ENCODE results near the gene PUM1.

DNA sequence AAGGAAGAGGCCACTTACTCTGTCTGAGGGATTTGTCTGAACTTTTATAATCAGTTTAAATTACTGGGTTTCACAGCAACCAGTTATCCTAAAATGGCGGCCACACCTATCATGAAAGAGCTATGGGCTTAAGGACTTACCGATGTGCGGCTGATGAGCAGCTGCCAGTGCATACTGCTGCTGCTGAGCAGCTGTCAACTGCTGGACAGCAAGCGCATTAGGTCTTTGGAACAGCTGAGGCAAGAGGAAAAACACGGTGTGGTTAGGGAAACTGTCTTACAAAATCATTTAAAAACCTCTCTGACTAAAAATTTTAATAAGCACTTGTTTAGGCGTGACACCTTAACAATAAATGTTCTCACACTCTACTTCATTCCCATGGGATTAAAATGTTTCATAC, 84.3 kb downstream of the PUM1 start:
- TF ChIP-seq RNF2 (IDR thresholded peaks at IDR 0.05; ENCODE audit: borderline replicate concordance, low read depth, low read length, missing control alignments, poor library complexity, severe bottlenecking) (no peak), RAD21 (IDR thresholded peaks at IDR 0.05 in 1 of 2, conservative IDR thresholded peaks at IDR 0.05 in 1 of 2; ENCODE audit: low read depth in 2 of 2, low read length in 2 of 2) (no peak), POLR2AphosphoS5 (IDR thresholded peaks at IDR 0.05; ENCODE audit: low read depth, low read length) (0 out of 2 replicates have a peak, but pooled peaks have one; percentile 9), TBP (IDR thresholded peaks at IDR 0.05; ENCODE audit: low read depth, low read length) (no peak), CEBPB (IDR thresholded peaks at IDR 0.05; ENCODE audit: low read depth, low read length) (no peak), CHD1 (IDR thresholded peaks at IDR 0.05; ENCODE audit: low read depth, low read length) (no peak)
- TF ChIP-seq, protein P1, sequence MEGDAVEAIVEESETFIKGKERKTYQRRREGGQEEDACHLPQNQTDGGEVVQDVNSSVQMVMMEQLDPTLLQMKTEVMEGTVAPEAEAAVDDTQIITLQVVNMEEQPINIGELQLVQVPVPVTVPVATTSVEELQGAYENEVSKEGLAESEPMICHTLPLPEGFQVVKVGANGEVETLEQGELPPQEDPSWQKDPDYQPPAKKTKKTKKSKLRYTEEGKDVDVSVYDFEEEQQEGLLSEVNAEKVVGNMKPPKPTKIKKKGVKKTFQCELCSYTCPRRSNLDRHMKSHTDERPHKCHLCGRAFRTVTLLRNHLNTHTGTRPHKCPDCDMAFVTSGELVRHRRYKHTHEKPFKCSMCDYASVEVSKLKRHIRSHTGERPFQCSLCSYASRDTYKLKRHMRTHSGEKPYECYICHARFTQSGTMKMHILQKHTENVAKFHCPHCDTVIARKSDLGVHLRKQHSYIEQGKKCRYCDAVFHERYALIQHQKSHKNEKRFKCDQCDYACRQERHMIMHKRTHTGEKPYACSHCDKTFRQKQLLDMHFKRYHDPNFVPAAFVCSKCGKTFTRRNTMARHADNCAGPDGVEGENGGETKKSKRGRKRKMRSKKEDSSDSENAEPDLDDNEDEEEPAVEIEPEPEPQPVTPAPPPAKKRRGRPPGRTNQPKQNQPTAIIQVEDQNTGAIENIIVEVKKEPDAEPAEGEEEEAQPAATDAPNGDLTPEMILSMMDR (IDR thresholded peaks at IDR 0.05; ENCODE audit: control extremely low read depth in 1 of 3, insufficient read depth in 1 of 3, low read depth in 1 of 3, low read length in 3 of 3) = no peak
- TF ChIP-seq, protein P2, sequence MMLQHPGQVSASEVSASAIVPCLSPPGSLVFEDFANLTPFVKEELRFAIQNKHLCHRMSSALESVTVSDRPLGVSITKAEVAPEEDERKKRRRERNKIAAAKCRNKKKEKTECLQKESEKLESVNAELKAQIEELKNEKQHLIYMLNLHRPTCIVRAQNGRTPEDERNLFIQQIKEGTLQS (IDR thresholded peaks at IDR 0.05; ENCODE audit: insufficient read depth, low read depth, low read length) = no peak

Data from H1 (cell line).